ENCODE results near the gene NXF1. TPM values are rescaled to one million over a fixed set of nuclear protein-coding genes. Genes with fewer than 3 reads are reported as not detected.

The NXF1 gene
- total and polyA plus RNA-seq, 7 donors = 36.3 to 67.0 (median 42.3) TPM

DNA sequence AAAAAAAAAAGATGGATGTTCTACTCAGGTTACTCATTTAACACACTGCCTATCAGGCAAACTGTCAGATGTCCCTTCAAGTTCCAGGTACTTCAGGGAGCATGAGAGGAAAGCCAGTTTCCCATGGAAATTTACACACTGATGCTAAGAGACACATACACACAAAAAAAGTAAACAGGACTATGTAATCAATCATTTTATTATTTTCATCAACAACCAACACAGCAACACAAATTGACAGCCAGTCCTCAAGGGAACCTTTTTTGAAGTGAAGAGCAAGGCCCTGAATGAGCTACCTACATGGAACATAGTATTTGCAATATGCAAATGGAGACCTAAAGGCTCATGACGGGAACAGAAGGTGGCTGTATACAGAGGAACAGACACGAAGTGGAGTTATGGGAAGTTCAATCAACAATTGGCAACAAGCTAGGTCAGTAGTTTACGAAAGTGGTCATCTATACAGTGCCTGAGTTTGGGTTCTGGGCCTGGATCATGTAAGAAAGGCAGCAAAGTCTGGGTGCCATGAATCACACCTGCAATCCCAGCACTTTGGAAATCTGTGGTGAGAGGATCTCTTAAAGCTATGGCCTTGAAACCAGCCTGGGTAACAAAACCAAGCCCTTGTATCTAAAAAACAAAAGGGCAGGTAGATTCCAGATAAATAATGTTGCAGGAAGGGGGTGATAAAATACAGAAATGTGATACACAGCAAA lies 46.7 kb upstream of the NXF1 start:
- intact Hi-C loops (cut with DNase I) = loop anchor here in 1 of 2 donors (1.0 to 10.0 kb wide), 2 partner anchors 9 to 277 kb away; partner anchors contain the start of gene EEF1G

DNA sequence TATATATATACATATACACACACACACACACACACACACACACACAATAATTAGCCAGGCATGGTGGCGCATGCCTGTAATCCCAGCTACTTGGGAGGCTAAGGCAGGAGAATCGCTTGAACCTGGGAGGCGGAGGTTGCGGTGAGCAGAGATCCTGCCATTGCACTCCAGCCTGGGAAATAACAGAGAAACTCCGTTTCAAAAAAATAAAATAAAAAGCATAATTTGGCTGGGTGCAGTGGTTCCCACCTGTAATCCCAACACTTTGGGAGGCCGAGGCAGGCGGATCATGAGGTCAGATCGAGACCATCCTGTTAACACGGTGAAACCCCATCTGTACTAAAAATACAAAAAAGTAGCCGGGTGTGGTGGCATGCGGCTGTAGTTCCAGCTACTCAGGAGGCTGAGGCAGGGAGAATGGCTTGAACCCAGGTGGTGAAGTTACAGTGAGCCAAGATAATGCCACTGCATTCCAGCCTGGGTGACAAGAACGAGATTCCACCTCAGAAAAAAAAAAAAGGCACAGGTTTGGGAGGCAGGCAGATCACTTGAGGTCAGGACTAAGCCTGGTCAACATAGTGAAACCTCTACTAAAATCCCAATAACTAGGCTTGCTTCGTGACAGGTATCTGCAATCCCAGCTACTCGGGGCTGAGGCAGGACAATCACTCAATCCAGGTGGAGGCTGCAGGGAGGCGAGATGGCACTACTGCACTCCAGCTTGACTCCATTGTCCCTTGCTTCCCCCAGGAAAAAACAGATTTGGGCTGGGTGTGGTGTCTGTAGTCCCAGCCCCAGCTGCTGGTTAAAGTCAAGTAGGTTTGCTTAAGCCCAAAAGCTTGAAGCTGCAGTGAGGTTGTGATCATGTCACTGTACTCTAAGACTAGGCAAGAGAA lies 45.9 kb upstream of the NXF1 start:
- intact Hi-C loops (cut with DNase I) = loop anchor here in 1 of 2 donors (1.0 to 10.0 kb wide), 2 partner anchors 8 to 276 kb away; partner anchors contain the start of gene EEF1G
- no peak overlapping the region for H3K4me3 ChIP-seq
- ATAC-seq (no peak), DNase-seq (no peak)
- peak overlapping the region; percentile 34 for H3K27ac ChIP-seq
- no peak for TF ChIP-seq CTCF (IDR thresholded peaks at IDR 0.05)
- 51 to 59% (median 53%) methylated on average over 14 to 15 of the region's 15 CpGs for WGBS, 3 donors
- H3K27me3 ChIP-seq (ENCODE audit: insufficient read depth in 3 of 3, low read length in 2 of 3) = no peaks in the 10 kb centered on the region
- H3K9me3 ChIP-seq = no peaks in the 10 kb centered on the region
- H3K36me3 ChIP-seq (ENCODE audit: insufficient read depth in 1 of 2, low read depth in 1 of 2) = peaks cover 14 to 43% of the 10 kb centered on the region in 2 donors
- peaks cover 16% of the 10 kb centered on the region for H3K4me1 ChIP-seq

More for the DNA sequence above, 46.7 kb upstream of the NXF1 start:
- ATAC-seq (no peak), DNase-seq (no peak)
- WGBS, 3 donors = 35 to 64% (median 53%) methylated on average over 3 of the region's 3 CpGs
- TF ChIP-seq CTCF (IDR thresholded peaks at IDR 0.05) = no peak
- Histone ChIP-seq H3K4me3 (no peak overlapping the region), H3K27me3 (ENCODE audit: insufficient read depth in 3 of 3, low read length in 2 of 3) (no peaks in the 10 kb centered on the region), H3K36me3 (ENCODE audit: insufficient read depth in 1 of 2, low read depth in 1 of 2) (peaks cover 14 to 43% of the 10 kb centered on the region in 2 donors), H3K9me3 (no peaks in the 10 kb centered on the region), H3K27ac (no peak overlapping the region), H3K4me1 (peaks cover 23% of the 10 kb centered on the region)

DNA sequence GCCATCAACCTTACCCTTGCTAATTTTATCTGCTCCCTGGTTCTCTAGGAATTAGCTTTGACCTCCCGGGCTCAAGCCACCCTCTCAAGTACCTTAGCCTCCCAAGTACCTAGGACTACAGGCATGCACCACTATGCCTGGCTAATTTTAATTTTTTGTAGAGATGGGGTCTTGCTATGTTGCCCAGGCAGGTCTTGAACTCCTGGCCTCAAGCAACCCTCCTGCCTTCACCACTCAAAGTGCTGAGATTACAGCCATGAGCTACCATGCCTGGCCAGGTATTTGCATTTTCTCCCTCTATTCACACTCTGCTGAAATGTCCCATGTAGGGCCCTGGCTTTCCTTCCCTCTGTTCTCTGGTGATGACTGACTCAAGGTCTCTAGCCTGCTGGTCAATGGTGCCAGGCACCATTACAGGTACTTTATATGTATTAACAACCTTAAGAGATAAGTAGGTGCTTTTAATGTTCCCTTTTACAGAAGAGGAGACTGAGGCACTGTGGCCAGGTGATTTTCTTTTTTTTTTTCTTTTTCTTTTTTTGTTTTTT lies 42.6 kb upstream of the NXF1 start:
- Histone ChIP-seq H3K9me3 (no peaks in the 10 kb centered on the region), H3K4me1 (peaks cover under 1% of the 10 kb centered on the region), H3K27ac (no peak overlapping the region), H3K4me3 (no peak overlapping the region), H3K36me3 (ENCODE audit: insufficient read depth in 1 of 2, low read depth in 1 of 2) (peaks cover under 1 to 20% of the 10 kb centered on the region in 2 donors), H3K27me3 (ENCODE audit: insufficient read depth in 3 of 3, low read length in 2 of 3) (no peaks in the 10 kb centered on the region)
- intact Hi-C loops (cut with DNase I) = no loop called here
- TF ChIP-seq CTCF (IDR thresholded peaks at IDR 0.05) = no peak
- 89 to 100% (median 95%) methylated on average over 1 of the region's 1 CpG for WGBS, 3 donors
- ATAC-seq (no peak), DNase-seq (no peak)

GRCh38 chr11:62846177-62846576 lies 40.9 kb upstream of the NXF1 start:
- no peak overlapping the region for H3K4me3 ChIP-seq
- H3K9me3 ChIP-seq = no peaks in the 10 kb centered on the region
- WGBS, 3 donors = 90 to 94% (median 92%) methylated on average over 3 of the region's 3 CpGs
- peaks cover 7% of the 10 kb centered on the region for H3K4me1 ChIP-seq
- peaks cover 0 to 3% of the 10 kb centered on the region in 2 donors for H3K36me3 ChIP-seq (ENCODE audit: insufficient read depth in 1 of 2, low read depth in 1 of 2)
- H3K27me3 ChIP-seq (ENCODE audit: insufficient read depth in 3 of 3, low read length in 2 of 3) = no peaks in the 10 kb centered on the region
- TF ChIP-seq CTCF (IDR thresholded peaks at IDR 0.05) = no peak
- intact Hi-C loops (cut with DNase I) = no loop called here
- H3K27ac ChIP-seq = no peak overlapping the region
- DNase-seq (no peak), ATAC-seq (no peak)
